Femur (tissue), 1 donor: ENCODE data around the gene SLC12A5.

Source experiments
- DNase-seq: peaks from one replicate; pipeline ENCODE4 v3.0.0-alpha.2; 2017

The SLC12A5 gene

GRCh38 chr20:46030284-46031013, 1.4 kb downstream of the SLC12A5 start:
- DNase-seq, result no peak

GRCh38 chr20:46031014-46031569, 2.1 kb downstream of the SLC12A5 start:
- DNase-seq, result no peak

- DNase-seq, result no peak
These were observed 2.8 kb downstream of the SLC12A5 start for GRCh38 chr20:46031701-46032254.

- DNase-seq, result no peak
These were observed 5.0 kb downstream of the SLC12A5 start for GRCh38 chr20:46034039-46034438.

GRCh38 chr20:46035253-46035652, 6.2 kb downstream of the SLC12A5 start:
- no peak for DNase-seq

GRCh38 chr20:46035713-46036112, 6.7 kb downstream of the SLC12A5 start:
- no peak for DNase-seq

GRCh38 chr20:46036370-46036769, 7.4 kb downstream of the SLC12A5 start:
- DNase-seq, result no peak

GRCh38 chr20:46037036-46037435, 8.0 kb downstream of the SLC12A5 start:
- DNase-seq, result no peak

- DNase-seq, result peak; percentile 65
These were observed 12.0 kb downstream of the SLC12A5 start for GRCh38 chr20:46040902-46041535.

- no peak for DNase-seq
These were observed 14.5 kb downstream of the SLC12A5 start for GRCh38 chr20:46043556-46043955.

GRCh38 chr20:46044896-46045295, 15.9 kb downstream of the SLC12A5 start:
- no peak for DNase-seq

- DNase-seq, result no peak
These were observed 17.7 kb downstream of the SLC12A5 start for GRCh38 chr20:46046588-46047310.

GRCh38 chr20:46047821-46048220, 18.8 kb downstream of the SLC12A5 start:
- no peak for DNase-seq

GRCh38 chr20:46049190-46049589, 20.2 kb downstream of the SLC12A5 start:
- DNase-seq, result no peak

GRCh38 chr20:46049815-46050214, 20.8 kb downstream of the SLC12A5 start:
- DNase-seq, result no peak

- DNase-seq, result no peak
These were observed 21.4 kb downstream of the SLC12A5 start for GRCh38 chr20:46050444-46050843.

- no peak for DNase-seq
These were observed 21.9 kb downstream of the SLC12A5 start for GRCh38 chr20:46050885-46051284.

GRCh38 chr20:46051556-46052308, 22.7 kb downstream of the SLC12A5 start:
- DNase-seq, result no peak

- DNase-seq, result no peak
These were observed 24.4 kb downstream of the SLC12A5 start for GRCh38 chr20:46053416-46053815.

- no peak for DNase-seq
These were observed 25.6 kb downstream of the SLC12A5 start for GRCh38 chr20:46054606-46055005.

- no peak for DNase-seq
These were observed 26.3 kb downstream of the SLC12A5 start for GRCh38 chr20:46055269-46055668.

GRCh38 chr20:46056027-46056833, 27.2 kb downstream of the SLC12A5 start:
- no peak for DNase-seq
